Endometrial microvascular endothelial cells (primary cell): ENCODE data around the gene EMILIN2. TPM values are rescaled to one million over a fixed set of nuclear protein-coding genes. Genes with fewer than 3 reads are reported as not detected.
"Not testable (repeated sequence)": the region's sequence is repeated elsewhere in the genome, so short reads cannot be mapped to it uniquely, and the experiment has no call there.

Source experiments
- in situ Hi-C: cut with HindIII; loops from 2 replicates; pipeline ENCODE4 v1.10.0; 2017; ENCODE audit warnings: low sequenced_read_pairs, low pct_unique_long_range_greater_than_20kb; ENCODE audit errors: inconsistent ontology term
- total RNA-seq: library from RNA; depleted of rRNA; stranded (reverse); fragments of >200 nt; gene quantifications from one replicate; pipeline ENCODE4 v1.2.3, GENCODE V29; 2015; ENCODE audit errors: inconsistent ontology term

EMILIN2 gene
- 8.1 TPM for total RNA-seq

DNA sequence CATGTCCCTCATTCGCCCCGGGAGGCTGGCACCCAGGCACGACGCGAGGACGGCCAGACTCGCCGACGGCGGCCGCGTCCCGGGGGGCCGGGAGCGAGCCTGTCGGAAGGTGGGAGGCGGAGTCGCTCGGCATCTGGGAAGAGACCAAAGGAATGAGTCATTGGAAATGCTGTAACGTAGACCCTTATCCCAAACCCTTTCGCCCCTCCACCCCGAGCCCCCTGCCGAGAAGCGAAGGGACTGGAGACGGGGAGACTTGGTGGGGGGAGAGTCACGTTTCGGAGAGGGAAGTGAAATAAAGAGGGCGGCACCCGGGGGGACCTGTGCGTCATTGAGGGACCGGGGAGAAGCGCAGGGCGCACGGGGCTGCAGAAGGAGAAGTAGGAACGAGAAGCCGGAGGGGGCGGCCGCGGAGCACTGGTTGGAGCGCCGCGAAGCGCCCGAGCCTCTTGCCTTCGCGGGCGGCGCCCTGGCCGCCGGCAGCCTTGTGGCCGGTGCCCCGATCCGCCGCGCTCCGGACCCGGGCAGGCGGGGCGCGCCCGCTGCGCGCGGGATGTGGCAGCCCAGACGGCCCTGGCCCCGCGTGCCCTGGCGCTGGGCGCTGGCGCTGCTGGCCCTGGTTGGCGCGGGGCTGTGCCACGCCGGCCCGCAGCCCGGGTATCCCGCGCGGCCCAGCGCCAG, at the start of gene EMILIN2:
Gene EMILIN2 (plus strand): TSS at position 371 of the 681 bp plus-strand sequence. CDS start 183 bp downstream, at position 554.
- in situ Hi-C loops = no loop called here

DNA sequence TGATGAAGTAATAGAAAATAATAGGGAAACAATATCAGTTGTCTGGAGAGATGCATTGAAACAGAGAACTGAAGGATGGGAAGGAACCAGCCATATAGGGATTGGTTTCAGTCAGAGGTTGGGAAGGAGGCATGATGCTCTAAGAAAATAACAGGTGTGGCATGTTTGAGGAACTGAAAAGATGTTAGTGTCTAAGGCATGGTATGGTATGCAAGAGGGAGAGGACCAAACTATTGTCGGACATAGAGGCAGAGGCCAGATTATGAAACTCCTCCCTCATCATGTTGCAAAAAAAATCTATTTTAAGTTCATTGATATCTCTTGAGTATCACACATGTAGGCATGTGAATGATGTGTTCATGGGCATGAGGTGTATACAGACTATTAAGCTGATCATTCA, 48.9 kb upstream of the EMILIN2 start:
- in situ Hi-C loops = no loop called here

- in situ Hi-C loops = no loop called here
These were observed 47.4 kb upstream of the EMILIN2 start for GRCh38 chr18:2799369-2799768.

DNA sequence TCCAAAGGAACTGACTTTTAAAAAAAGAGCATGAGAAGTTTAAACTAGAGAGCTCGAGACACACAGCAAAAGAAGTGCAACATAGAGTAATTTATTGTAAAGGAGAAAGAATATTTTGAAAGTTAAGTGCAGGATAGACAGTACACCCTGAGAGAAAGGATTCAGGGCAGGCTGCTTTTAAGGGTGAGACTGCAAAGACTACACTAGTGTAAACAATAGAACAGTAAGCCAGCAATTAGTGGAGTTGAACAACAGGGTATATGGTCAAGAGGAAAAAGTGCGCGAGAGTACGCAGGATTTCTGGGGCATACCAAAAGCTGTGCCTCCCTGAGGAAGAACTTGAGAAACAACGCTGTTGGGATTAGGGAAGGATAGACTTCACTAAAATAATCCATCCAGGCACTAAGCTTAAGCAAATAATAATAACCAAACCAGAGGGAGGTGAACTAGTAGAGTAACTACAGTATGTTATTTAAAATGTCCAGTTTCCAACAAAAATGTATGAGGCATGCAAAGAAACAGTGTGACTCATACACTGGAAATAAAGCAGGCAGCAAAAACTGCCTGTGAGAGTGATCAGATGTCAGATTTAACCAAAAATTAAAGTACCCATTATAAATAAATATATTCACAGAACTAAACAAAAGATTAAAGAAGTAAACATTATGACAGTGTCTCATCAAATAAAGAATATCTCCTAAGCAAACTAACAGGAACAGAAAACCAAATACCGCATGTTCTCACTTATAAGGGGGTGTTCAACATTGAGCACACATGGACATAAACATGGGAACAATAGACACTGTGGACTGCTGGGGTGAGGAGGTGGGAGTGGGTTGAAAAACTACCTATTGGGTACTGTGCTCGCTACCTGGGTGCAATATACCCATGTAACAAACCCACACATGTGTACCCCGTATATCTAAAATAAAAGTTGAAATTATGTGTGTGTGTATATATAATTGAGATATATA, 40.5 kb upstream of the EMILIN2 start:
- in situ Hi-C loops = no loop called here

DNA sequence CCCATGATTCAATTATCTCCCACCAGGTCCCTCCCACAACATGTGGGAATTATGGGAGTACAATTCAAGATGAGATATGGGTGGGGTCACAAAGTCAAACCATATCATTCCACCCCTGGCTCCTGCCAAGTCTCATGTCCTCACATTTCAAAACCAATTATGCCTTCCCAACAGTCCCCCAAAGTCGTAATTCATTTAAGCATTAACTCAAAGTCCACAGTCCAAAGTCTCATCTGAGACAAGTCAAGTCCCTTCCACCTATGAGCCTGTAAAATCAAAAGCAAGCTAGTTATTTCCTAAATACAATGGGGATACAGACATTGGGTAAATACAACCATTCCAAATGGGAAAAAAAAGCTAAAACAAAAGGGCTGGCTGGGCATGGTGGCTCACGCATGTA, 38.2 kb upstream of the EMILIN2 start:
- in situ Hi-C loops = not testable (repeated sequence)

DNA sequence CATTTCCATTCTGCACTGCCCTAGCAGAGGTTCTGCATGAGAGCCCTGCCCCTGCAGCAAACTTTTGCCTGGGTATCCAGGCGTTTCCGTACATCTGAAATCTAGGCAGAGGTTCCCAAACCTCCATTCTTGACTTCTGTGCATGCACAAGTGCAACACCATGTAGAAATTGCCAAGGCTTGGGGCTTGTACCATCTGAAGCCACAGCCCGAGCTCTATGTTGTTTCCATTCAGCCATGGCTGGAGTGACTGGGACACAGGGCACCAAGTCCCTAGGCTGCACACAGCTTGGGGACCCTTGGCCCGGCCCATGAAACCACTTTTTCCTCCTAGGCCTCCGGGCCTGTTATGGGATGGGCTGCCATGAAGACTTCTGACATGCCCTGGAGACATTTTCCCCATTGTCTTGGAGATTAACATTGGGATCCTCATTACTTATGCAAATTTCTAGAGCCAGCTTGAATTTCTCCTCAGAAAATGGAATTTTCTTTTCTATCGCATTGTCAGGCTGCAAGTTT, 37.1 kb upstream of the EMILIN2 start:
- in situ Hi-C loops = not testable (repeated sequence)

GRCh38 chr18:2811416-2811815, 35.4 kb upstream of the EMILIN2 start:
- in situ Hi-C loops = no loop called here

DNA sequence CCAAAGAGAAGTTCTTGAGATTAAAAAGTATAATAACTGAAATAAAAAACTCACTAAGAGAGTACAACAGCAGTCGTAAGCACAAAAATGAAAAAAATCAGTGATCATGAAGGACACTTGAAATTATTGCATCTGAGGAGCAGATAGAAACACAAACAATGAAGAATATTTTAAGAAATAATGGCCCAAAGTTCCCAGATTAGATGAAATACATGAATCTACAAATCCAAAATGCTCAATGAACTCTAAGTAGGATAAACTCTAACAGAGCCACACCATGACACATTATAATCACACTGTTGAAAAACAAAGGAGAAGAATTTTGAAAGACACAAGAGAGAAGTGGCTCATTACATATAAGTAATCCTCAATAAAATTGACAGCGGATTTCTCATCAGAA, 31.9 kb upstream of the EMILIN2 start:
- in situ Hi-C loops = no loop called here

DNA sequence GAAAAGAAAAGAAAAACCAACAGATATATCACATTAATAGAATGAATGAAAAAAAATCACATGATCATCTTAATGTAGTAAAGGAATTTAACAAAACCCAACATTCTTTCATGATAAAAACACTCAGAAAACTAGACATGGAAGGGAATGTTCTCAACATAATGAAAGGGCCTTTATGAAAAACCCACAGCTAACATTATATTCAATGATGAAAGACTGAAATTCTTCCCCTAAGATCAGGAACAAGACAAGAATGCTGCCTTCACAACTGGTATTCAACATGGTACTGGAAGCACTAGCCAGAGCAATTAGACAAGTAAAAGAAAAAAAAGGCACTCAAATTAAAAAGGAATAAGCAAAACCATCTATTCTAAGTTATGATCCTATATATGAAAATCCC, 28.5 kb upstream of the EMILIN2 start:
- in situ Hi-C loops = no loop called here

DNA sequence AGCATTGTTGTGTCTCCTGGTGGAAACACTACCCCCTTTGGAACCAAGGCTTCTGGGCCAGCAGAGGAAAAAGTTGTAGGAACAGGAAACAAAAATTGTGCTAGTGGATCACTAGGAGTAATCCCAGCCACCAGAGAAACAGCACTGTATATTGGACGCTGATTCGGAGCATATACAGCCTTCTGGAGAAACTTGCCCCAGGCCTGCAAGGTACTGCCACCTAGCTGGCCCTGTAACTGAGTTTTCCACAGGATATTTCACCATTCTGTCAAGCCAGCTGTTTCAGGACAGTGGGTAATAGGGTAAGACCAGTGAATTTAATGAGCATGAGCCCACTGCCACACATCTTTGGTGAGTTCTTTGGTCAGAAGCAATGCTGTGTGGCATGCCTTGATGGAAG, 25.1 kb upstream of the EMILIN2 start:
- in situ Hi-C loops = no loop called here

DNA sequence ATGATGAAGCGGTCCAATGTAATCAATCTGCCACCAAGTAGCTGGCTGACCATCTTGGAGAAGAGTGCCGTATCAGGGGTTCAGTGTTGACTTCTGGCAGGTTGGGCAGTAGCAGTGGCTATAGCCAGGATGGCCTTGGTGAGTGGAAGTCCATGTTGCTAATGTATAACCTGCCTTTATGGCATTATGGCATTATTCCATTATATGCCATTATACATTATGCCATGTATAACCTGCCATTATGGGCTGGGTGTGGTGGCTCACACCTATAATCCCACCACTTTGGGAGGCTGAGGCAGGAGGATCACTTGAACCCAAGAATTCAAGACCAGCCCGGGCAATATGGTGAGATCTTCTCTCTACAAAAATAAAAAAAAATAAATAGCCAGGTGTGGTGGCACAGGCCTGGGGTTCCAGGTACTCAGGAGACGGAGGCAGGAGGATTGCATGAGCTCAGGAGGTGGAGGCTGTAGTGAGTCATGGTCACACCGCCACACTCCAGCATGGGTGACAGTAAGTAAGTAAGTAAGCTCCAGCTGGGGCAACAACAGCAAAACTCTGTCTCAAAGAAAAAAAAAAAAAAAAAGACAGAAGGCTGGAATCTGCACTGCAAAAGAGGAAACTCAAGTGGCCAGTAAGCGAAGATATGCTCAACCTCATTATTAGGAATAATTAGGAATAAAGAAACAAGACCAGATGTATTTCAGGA, 24.4 kb upstream of the EMILIN2 start:
- in situ Hi-C loops = no loop called here

DNA sequence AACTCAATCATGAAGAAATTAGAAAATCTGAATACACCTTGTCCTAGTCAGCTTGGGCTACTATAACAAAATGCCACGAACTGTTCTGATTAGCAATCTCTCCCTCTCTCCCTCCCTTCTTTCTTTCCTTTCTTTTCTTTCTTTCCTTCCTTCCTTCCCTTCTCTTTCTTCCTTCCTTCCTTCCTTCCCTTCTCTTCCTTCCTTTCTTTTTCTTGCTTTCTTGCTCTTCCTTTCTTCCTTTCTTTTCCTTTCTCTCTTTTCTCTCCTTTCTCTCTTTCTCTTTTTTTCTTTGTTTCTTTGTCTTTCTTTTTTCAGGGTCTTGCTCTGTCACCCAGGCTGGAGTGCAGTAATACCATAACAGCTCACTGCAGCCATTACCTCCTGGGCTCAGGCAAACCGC, 23.6 kb upstream of the EMILIN2 start:
- in situ Hi-C loops = no loop called here

DNA sequence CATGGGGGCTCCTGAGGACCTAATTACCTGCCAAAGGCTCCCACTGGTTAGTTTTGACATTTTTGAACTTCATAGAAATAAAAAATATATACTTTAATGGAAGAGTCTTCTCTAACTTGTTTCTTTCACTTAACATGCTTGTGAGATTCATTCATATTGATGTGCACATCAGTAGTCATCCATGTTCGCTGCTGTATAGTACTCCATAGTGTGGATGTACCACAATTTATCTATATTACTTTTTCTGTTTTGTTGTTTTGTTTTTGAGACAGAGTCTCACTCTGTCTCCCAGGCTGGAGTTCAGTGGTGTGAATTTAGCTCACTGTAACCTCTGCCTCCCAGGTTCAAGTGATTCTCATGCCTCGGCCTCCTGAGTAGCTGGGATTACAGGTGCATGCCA, 22.8 kb upstream of the EMILIN2 start:
- in situ Hi-C loops = no loop called here

GRCh38 chr18:2824865-2825264, 21.9 kb upstream of the EMILIN2 start:
- in situ Hi-C loops = no loop called here

GRCh38 chr18:2825613-2826175, 21.1 kb upstream of the EMILIN2 start:
- in situ Hi-C loops = no loop called here

DNA sequence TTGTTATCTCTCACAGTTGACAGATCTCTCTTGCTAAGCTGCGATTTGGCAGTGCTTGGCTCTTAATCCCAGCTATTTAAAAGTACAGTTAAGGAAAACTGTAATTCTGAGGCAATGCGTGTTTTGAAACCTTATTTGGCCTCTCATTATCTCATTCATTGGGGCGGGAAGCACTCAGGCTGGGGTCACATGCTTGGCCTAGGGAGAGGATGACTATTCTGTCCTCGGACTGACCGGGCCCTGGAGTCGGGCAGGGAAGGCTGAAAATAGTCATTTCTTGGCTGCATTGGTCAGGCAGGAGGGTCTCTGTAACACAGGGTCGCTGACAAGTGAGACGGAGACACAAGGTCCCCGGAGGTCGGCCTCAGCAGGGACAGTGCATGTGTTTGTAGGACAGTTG, 20.2 kb upstream of the EMILIN2 start:
- in situ Hi-C loops = no loop called here

- in situ Hi-C loops = no loop called here
These were observed 19.7 kb upstream of the EMILIN2 start for GRCh38 chr18:2827061-2827460.

GRCh38 chr18:2836118-2836517, 10.7 kb upstream of the EMILIN2 start:
- in situ Hi-C loops = not testable (repeated sequence)

GRCh38 chr18:2837290-2837689, 9.5 kb upstream of the EMILIN2 start:
- in situ Hi-C loops = not testable (repeated sequence)
